ENCODE results near the gene PREP.

DNA sequence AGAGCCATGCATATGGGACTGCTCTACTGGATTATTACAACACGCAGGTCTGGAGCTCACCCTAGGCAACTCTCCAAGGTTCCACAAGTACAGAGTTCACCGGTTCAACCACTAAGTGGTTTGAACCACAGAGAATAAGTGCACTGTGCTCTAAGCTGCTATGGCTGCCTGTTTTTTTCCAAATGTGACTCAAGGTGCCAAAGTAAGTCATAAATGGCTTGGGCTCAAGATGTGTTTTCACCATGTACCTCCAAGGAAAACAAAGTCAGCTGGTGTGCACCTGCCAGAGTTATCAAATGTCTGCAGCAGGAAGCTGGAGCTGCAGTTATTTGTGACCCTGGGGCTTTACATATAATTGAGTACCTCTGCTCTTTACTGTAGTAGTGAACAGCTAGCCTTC is 76.7 kb downstream of the PREP start:
- TF ChIP-seq, protein P1, sequence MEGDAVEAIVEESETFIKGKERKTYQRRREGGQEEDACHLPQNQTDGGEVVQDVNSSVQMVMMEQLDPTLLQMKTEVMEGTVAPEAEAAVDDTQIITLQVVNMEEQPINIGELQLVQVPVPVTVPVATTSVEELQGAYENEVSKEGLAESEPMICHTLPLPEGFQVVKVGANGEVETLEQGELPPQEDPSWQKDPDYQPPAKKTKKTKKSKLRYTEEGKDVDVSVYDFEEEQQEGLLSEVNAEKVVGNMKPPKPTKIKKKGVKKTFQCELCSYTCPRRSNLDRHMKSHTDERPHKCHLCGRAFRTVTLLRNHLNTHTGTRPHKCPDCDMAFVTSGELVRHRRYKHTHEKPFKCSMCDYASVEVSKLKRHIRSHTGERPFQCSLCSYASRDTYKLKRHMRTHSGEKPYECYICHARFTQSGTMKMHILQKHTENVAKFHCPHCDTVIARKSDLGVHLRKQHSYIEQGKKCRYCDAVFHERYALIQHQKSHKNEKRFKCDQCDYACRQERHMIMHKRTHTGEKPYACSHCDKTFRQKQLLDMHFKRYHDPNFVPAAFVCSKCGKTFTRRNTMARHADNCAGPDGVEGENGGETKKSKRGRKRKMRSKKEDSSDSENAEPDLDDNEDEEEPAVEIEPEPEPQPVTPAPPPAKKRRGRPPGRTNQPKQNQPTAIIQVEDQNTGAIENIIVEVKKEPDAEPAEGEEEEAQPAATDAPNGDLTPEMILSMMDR (IDR thresholded peaks at IDR 0.05), result no peak
- no peak for TF ChIP-seq POLR2A (IDR thresholded peaks at IDR 0.05)

All from testis (tissue), 2 donors.